HG03135 (cell line): ENCODE measurements around the gene HDHD5.

Experiments
- ATAC-seq: cut with Tn5 transposase; IDR thresholded peaks from one replicate; pipeline ENCODE4 v1.9.1; 2021; ENCODE audit warnings: mild to moderate bottlenecking, moderate library complexity; ENCODE audit not compliant: unreplicated experiment

The HDHD5 gene

GRCh38 chr22:17121233-17122195 is 37.6 kb downstream of the HDHD5 start, which contains the start of gene TMEM121B:
TMEM121B (minus strand) TSS chr22:17121360; CDS start chr22:17121127, 233 bp downstream.
- ATAC-seq = no peak

GRCh38 chr22:17120711-17121232 is 38.3 kb downstream of the HDHD5 start:
- ATAC-seq = no peak

GRCh38 chr22:17120281-17120680 is 38.8 kb downstream of the HDHD5 start:
- no peak for ATAC-seq

GRCh38 chr22:17119481-17120202 is 39.4 kb downstream of the HDHD5 start:
- ATAC-seq = no peak

- no peak for ATAC-seq
Measured at GRCh38 chr22:17118342-17118741, 40.7 kb downstream of the HDHD5 start.

GRCh38 chr22:17117890-17118289 is 41.2 kb downstream of the HDHD5 start:
- ATAC-seq = no peak

- ATAC-seq = no peak
Measured at GRCh38 chr22:17117400-17117799, 41.7 kb downstream of the HDHD5 start.

- ATAC-seq = no peak
Measured at GRCh38 chr22:17116572-17117330, 42.3 kb downstream of the HDHD5 start.

- ATAC-seq = no peak
Measured at GRCh38 chr22:17115945-17116565, 43.0 kb downstream of the HDHD5 start.

- no peak for ATAC-seq
Measured at GRCh38 chr22:17115236-17115635, 43.8 kb downstream of the HDHD5 start.

GRCh38 chr22:17114898-17115235 is 44.2 kb downstream of the HDHD5 start:
- ATAC-seq = no peak

GRCh38 chr22:17114173-17114897 is 44.7 kb downstream of the HDHD5 start:
- no peak for ATAC-seq

- no peak for ATAC-seq
Measured at GRCh38 chr22:17113600-17113999, 45.5 kb downstream of the HDHD5 start.

- ATAC-seq = no peak
Measured at GRCh38 chr22:17112491-17113042, 46.5 kb downstream of the HDHD5 start.

- ATAC-seq = no peak
Measured at GRCh38 chr22:17110791-17111550, 48.1 kb downstream of the HDHD5 start.

GRCh38 chr22:17109976-17110375 is 49.1 kb downstream of the HDHD5 start:
- no peak for ATAC-seq

GRCh38 chr22:17109113-17109865 is 49.8 kb downstream of the HDHD5 start:
- ATAC-seq = no peak
